T-helper 1 cell (primary cell): ENCODE data around the gene TUBA3C.
"Not testable (repeated sequence)": the region's sequence is repeated elsewhere in the genome, so short reads cannot be mapped to it uniquely, and the experiment has no call there.

Experiments used
- DNase-seq, 5 donors: peaks; one replicate each; pipeline ENCODE4 v3.0.0-alpha.2; 2012 to 2020
- total RNA-seq, 4 donors: gene quantifications; one replicate each; lab custom pipeline; 2026; lab: John Stamatoyannopoulos, UW

Gene TUBA3C
- 0 reads per million in 4 donors for total RNA-seq

- DNase-seq: no peak
These were observed at the start of gene TUBA3C for GRCh38 chr13:19181621-19182485. Gene TUBA3C, minus strand, starts transcription at chr13:19181824. Its CDS starts 77 bp downstream, at chr13:19181747.

- DNase-seq: not testable (repeated sequence)
These were observed 25.8 kb upstream of the TUBA3C start for GRCh38 chr13:19207413-19207812.

GRCh38 chr13:19192622-19193021, 11.0 kb upstream of the TUBA3C start:
- not testable (repeated sequence) for DNase-seq

GRCh38 chr13:19189911-19190310, 8.3 kb upstream of the TUBA3C start:
- DNase-seq: not testable (repeated sequence)

GRCh38 chr13:19189368-19189767, 7.7 kb upstream of the TUBA3C start:
- not testable (repeated sequence) for DNase-seq

- DNase-seq: no peak
These were observed 4.4 kb upstream of the TUBA3C start for GRCh38 chr13:19185865-19186645.

GRCh38 chr13:19185086-19185864, 3.7 kb upstream of the TUBA3C start:
- DNase-seq: no peak

- no peak for DNase-seq
These were observed 2.6 kb upstream of the TUBA3C start for GRCh38 chr13:19184176-19184575.

GRCh38 chr13:19183676-19184075, 2.1 kb upstream of the TUBA3C start:
- no peak for DNase-seq

- DNase-seq: no peak
These were observed 912 bp upstream of the TUBA3C start for GRCh38 chr13:19182536-19182935.

- no peak for DNase-seq
These were observed 503 bp downstream of the TUBA3C start for GRCh38 chr13:19181021-19181620.

- no peak for DNase-seq
These were observed 1.7 kb downstream of the TUBA3C start for GRCh38 chr13:19179916-19180315.

GRCh38 chr13:19178901-19179593, 2.6 kb downstream of the TUBA3C start:
- DNase-seq: no peak

GRCh38 chr13:19176981-19177776, 4.4 kb downstream of the TUBA3C start:
- DNase-seq: not testable (repeated sequence)

GRCh38 chr13:19173752-19174151, 7.9 kb downstream of the TUBA3C start:
- no peak for DNase-seq

- no peak for DNase-seq
These were observed 9.0 kb downstream of the TUBA3C start for GRCh38 chr13:19172647-19173030.

GRCh38 chr13:19172007-19172646, 9.5 kb downstream of the TUBA3C start:
- DNase-seq: no peak

GRCh38 chr13:19171563-19171962, 10.1 kb downstream of the TUBA3C start:
- no peak for DNase-seq

- no peak for DNase-seq
These were observed 11.6 kb downstream of the TUBA3C start for GRCh38 chr13:19169991-19170390.

GRCh38 chr13:19169496-19169895, 12.1 kb downstream of the TUBA3C start:
- no peak for DNase-seq
